K562 (cell line): ENCODE measurements around the gene TBC1D12. TPM values are rescaled to one million over a fixed set of nuclear protein-coding genes. Genes with fewer than 3 reads are reported as not detected.
A peak's percentile ranks its signal among the peaks of the same experiment; 100 is the strongest.

Experiments
- ATAC-seq: fragments of 200-7000 bp; cut with Tn5 transposase; 3 replicates; pipeline ENCODE4 v1.9.1; 2020; ENCODE audit warnings: moderate library complexity
- BruUV-seq: library from RNA; stranded (reverse); fragments of 400-500 nt; replicated peaks from 2 replicates; lab custom pipeline; 2021; lab: Mats Ljungman, UMichigan
- CTCF ChIA-PET: fragments of 300-600 bp; formaldehyde crosslinking; extraction: SDS; loops from one replicate; lab custom pipeline; 2021; ENCODE audit warnings: low intra/inter-chr PET ratio; lab: Yijun Ruan, JAX
- POLR2A ChIA-PET: fragments of 300-600, 350-650 bp; sonication (Branson Sonifier 250); formaldehyde crosslinking; extraction: SDS; loops from one replicate; lab custom pipeline; 2021; ENCODE audit warnings: antibody characterized with exemption, inconsistent platforms; lab: Yijun Ruan, JAX
- DNase-seq, 4 experiments: peaks; one replicate each; pipeline versions ENCODE4 v3.0.0 to v3.0.0-alpha.2; 2011 to 2018; ENCODE audit warnings: low spot score in 3 of 4, mixed read lengths in 3 of 4; ENCODE audit errors: extremely low read depth in 1 of 4
- FAIRE-seq: peaks from 2 replicates; lab custom pipeline; 2011; peaks lifted over from hg19 to GRCh38; lab: Jason Lieb, UNC
- H2AFZ ChIP-seq: 2 replicates; pipeline ENCODE4 v1.6.0; 2011; ENCODE audit warnings: low read depth, low read length, control low read depth, inconsistent platforms
- H3K27ac ChIP-seq: fragments of 200-600 bp; 3 replicates; pipeline ENCODE4 v1.8.0; 2011; ENCODE audit warnings: low read depth, mild to moderate bottlenecking, control low read depth, inconsistent platforms, low read length, moderate library complexity, mixed read lengths; ENCODE audit errors: extremely low read depth
- H3K27me3 ChIP-seq, 2 experiments: fragments of 300-600 bp in 1 of 2; 2 replicates in 1 of 2; 3 replicates in 1 of 2; pipeline versions ENCODE4 v1.6.0 to v1.8.0; 2011; ENCODE audit warnings: inconsistent platforms in 2 of 2, low read length in 2 of 2, mild to moderate bottlenecking in 1 of 2, mixed read lengths in 1 of 2, moderate library complexity in 1 of 2; ENCODE audit not compliant: control insufficient read depth in 2 of 2, insufficient read depth in 2 of 2
- H3K36me3 ChIP-seq: fragments of 300-600 bp; 3 replicates; pipeline ENCODE4 v1.8.0; 2011; ENCODE audit warnings: mild to moderate bottlenecking, low read length, inconsistent platforms; ENCODE audit not compliant: control insufficient read depth, insufficient read depth
- H3K4me1 ChIP-seq, 2 experiments: fragments of 200-600 bp in 1 of 2; replicated peaks in 1 of 2; 2 replicates in 1 of 2; 3 replicates in 1 of 2; pipeline versions ENCODE4 v1.5.1 to v1.8.0; 2011; ENCODE audit warnings: inconsistent platforms in 2 of 2, low read length in 2 of 2, mild to moderate bottlenecking in 1 of 2, mixed read lengths in 1 of 2, moderate library complexity in 1 of 2; ENCODE audit not compliant: control insufficient read depth in 2 of 2, insufficient read depth in 2 of 2
- H3K4me2 ChIP-seq: 2 replicates; pipeline ENCODE4 v1.6.1; 2011; ENCODE audit warnings: low read length, control low read depth, inconsistent platforms, mixed read lengths; ENCODE audit not compliant: insufficient read depth
- H3K4me3 ChIP-seq: fragments of 200-600 bp; sonication (generic), shearing (Covaris generic); 2 replicates; pipeline ENCODE4 v1.5.1; 2016; ENCODE audit warnings: control low read depth, inconsistent platforms
- H3K79me2 ChIP-seq: fragments of 200-600 bp; 3 replicates; pipeline ENCODE4 v1.8.0; 2011; ENCODE audit warnings: low read length, inconsistent platforms; ENCODE audit not compliant: control insufficient read depth, insufficient read depth
- H3K9ac ChIP-seq, 2 experiments: 2 replicates each; pipeline versions ENCODE4 v1.6.0 to v1.6.1; 2011; ENCODE audit warnings: low read depth in 2 of 2, low read length in 2 of 2, control low read depth in 1 of 2, inconsistent platforms in 1 of 2, mild to moderate bottlenecking in 1 of 2, mixed read lengths in 1 of 2; ENCODE audit not compliant: insufficient read depth in 1 of 2
- H3K9me1 ChIP-seq: one replicate; pipeline ENCODE4 v1.6.0; 2011; ENCODE audit warnings: inconsistent platforms, mild to moderate bottlenecking, low read length, moderate library complexity; ENCODE audit not compliant: control insufficient read depth, insufficient read depth
- H3K9me3 ChIP-seq: replicated peaks from 2 replicates; pipeline ENCODE4 v1.5.1; 2011; ENCODE audit warnings: low read depth, low read length, inconsistent platforms; ENCODE audit not compliant: control insufficient read depth, insufficient read depth
- H4K20me1 ChIP-seq: replicated peaks from 2 replicates; pipeline ENCODE4 v1.6.1; 2011; ENCODE audit warnings: low read length, inconsistent platforms, mixed read lengths; ENCODE audit not compliant: control insufficient read depth, insufficient read depth
- ARHGAP35 ChIP-seq: fragments of 450-650 bp; IDR thresholded peaks from 2 replicates; pipeline ENCODE4 v1.6.1; 2018; ENCODE audit not compliant: partially characterized antibody
- ETV5 ChIP-seq: sonication (generic); formaldehyde crosslinking; IDR thresholded peaks from 2 replicates; pipeline ENCODE4 v1.4.0; 2020; ENCODE audit warnings: low read depth, mild to moderate bottlenecking, missing genetic modification reagents
- EZH2 ChIP-seq: IDR thresholded peaks from 2 replicates; pipeline ENCODE4 v1.6.1; 2012; ENCODE audit warnings: low read depth, mild to moderate bottlenecking, inconsistent platforms, low read length, borderline replicate concordance
- FIP1L1 ChIP-seq: fragments of 200-400 bp; formaldehyde crosslinking; IDR thresholded peaks from 2 replicates; pipeline ENCODE4 v1.6.1; 2018; ENCODE audit warnings: mild to moderate bottlenecking, low read depth, low read length; ENCODE audit not compliant: poor library complexity, severe bottlenecking
- HMBOX1 ChIP-seq: sonication (generic); IDR thresholded peaks from 2 replicates; pipeline ENCODE4 v1.6.1; 2016
- MBD2 ChIP-seq: sonication (generic); IDR thresholded peaks from 2 replicates; pipeline ENCODE4 v1.6.1; 2016; ENCODE audit warnings: low read depth, borderline replicate concordance
- MYBL2 ChIP-seq, 2 experiments: fragments of 450-650 bp in 1 of 2; sonication (generic) in 1 of 2; formaldehyde crosslinking in 1 of 2; IDR thresholded peaks; 2 replicates each; pipeline versions ENCODE4 v1.6.1 to v1.8.1; 2017 to 2022; ENCODE audit warnings: borderline replicate concordance in 1 of 2, inconsistent platforms in 1 of 2, low read depth in 1 of 2, mild to moderate bottlenecking in 1 of 2, missing genetic modification reagents in 1 of 2, moderate library complexity in 1 of 2
- PCBP1 ChIP-seq: fragments of 200-400 bp; formaldehyde crosslinking; IDR thresholded peaks from 2 replicates; pipeline ENCODE4 v1.6.1; 2018; ENCODE audit warnings: mild to moderate bottlenecking, low read depth, low read length; ENCODE audit not compliant: poor library complexity, severe bottlenecking
- ZBTB1 ChIP-seq: sonication (generic); formaldehyde crosslinking; IDR thresholded peaks from 2 replicates; pipeline ENCODE4 v1.8.1; 2023; ENCODE audit warnings: missing genetic modification reagents, low read depth, mild to moderate bottlenecking, borderline replicate concordance
- ZKSCAN3 ChIP-seq: fragments of 250-450 bp; sonication (Bioruptor Pico); IDR thresholded peaks from 2 replicates; pipeline ENCODE4 v1.4.0; 2020
- ZNF384 ChIP-seq: IDR thresholded peaks from 2 replicates; pipeline ENCODE4 v1.6.1; 2012; ENCODE audit warnings: low read depth, low read length, improper control_type of control experiment
- WGBS: fragments of 100-300 bp; shearing (Covaris generic); methylation state at CpG from one replicate; pipeline ENCODE4 v1.1.6; 2016; ENCODE audit warnings: low coverage, mixed read lengths; ENCODE audit not compliant: insufficient coverage; ENCODE audit errors: missing lambda C conversion rate; 5-methylcytosine and 5-hydroxymethylcytosine counted together
- in situ Hi-C: fragments of 300-500 bp; cut with MboI; formaldehyde crosslinking; loops from 4 replicates; pipeline ENCODE4 v1.15.0; 2018; ENCODE audit warnings: inconsistent platforms, mixed read lengths
- intact Hi-C: fragments of 100-400 bp; cut with micrococcal nuclease; formaldehyde crosslinking; loops from 2 replicates; pipeline ENCODE4 v1.14.2; 2022
- polyA plus RNA-seq, 8 experiments: library from polyadenylated mRNA; depleted of rRNA in 4 of 8; stranded (reverse) in 5 of 8; unstranded in 3 of 8; fragments of >200 nt; fragmentation: Nextera tagmentation in 2 of 8; fragmentation: Illumina TruSeq in 1 of 8; extraction: Ambion mirVana in 2 of 8; extraction: Trizol in 1 of 8; gene quantifications; 2 replicates each; pipeline versions ENCODE4 v1.2.1 to v1.2.3, GENCODE V29; 2011 to 2014; ENCODE audit warnings: inconsistent platforms in 1 of 8, missing spikeins in 1 of 8
- total RNA-seq, 7 experiments: library from RNA; depleted of rRNA in 6 of 7; stranded (reverse); fragments of >200 nt in 6 of 7; fragmentation: Illumina TruSeq in 2 of 7; extraction: Trizol in 2 of 7; gene quantifications; 2 replicates each; pipeline versions ENCODE4 v1.2.1 to v1.2.3, GENCODE V29; 2011 to 2021; ENCODE audit warnings: low replicate concordance in 1 of 7

The TBC1D12 gene
- total and polyA plus RNA-seq, 9 of the 15 experiments (the other 6 are each of a cell fraction or from before 2014, with no cell fraction given), result 2.1 to 6.7 (median 3.9) TPM

- ATAC-seq (peak; percentile 63; the same call in 2 of the 3 replicates), DNase-seq (peak in 1 of 4 experiments; percentile 18), FAIRE-seq (no peak)
- Histone ChIP-seq H3K4me3 (no peak overlapping the region), H3K27ac (no peak overlapping the region), H3K4me1 (no peaks in the 10 kb centered on the region; a peak in 2 of 5 replicates), H3K9me3 (no peaks in the 10 kb centered on the region), H4K20me1 (no peaks in the 10 kb centered on the region), H3K36me3 (no peaks in the 10 kb centered on the region), H3K9me1 (no peaks in the 10 kb centered on the region), H3K4me2 (no peak overlapping the region), H3K79me2 (no peaks in the 10 kb centered on the region), H2AFZ (no peak overlapping the region), H3K27me3 (no peaks in the 10 kb centered on the region), H3K9ac (no peak overlapping the region)
- BruUV-seq, result no TSS peak
- POLR2A ChIA-PET, result no interaction called here
- TF ChIP-seq EZH2 (no peak), FIP1L1 (no peak), ZNF384 (no peak), HMBOX1 (0 out of 2 replicates have a peak, but pooled peaks have one; percentile 16), ZBTB1 (no peak), ARHGAP35 (no peak)
- CTCF ChIA-PET, result interaction anchor here (0.6 kb wide), 1 partner anchor 251 kb away, joined by 4 read pairs; no protein-coding TSS in a partner anchor
- intact Hi-C loops (no loop called here), in situ Hi-C loops (no loop called here)
These were observed 88.4 kb downstream of the TBC1D12 start for GRCh38 chr10:94490789-94491039.

- FAIRE-seq (no peak), DNase-seq (no peak), ATAC-seq (no peak)
- no peaks in the 10 kb centered on the region; a peak in 1 of 5 replicates for H3K4me1 ChIP-seq
- H3K4me3 ChIP-seq, result no peak overlapping the region
- H3K4me2 ChIP-seq, result no peak overlapping the region
- POLR2A ChIA-PET, result no interaction called here
- no peaks in the 10 kb centered on the region for H3K79me2 ChIP-seq
- H3K9me3 ChIP-seq, result no peaks in the 10 kb centered on the region
- H3K36me3 ChIP-seq, result no peaks in the 10 kb centered on the region
- BruUV-seq, result no TSS peak
- H3K9ac ChIP-seq, result no peak overlapping the region
- intact Hi-C loops, result no loop called here
- H4K20me1 ChIP-seq, result no peaks in the 10 kb centered on the region
- H3K27me3 ChIP-seq, result no peaks in the 10 kb centered on the region
- TF ChIP-seq MYBL2 (IDR thresholded peaks at IDR 0.05; ENCODE audit: low read depth) (no peak), MYBL2 (CRISPR knock-in tag; IDR thresholded peaks at IDR 0.05; ENCODE audit: borderline replicate concordance) (no peak), ZKSCAN3 (CRISPR knock-in tag) (no peak), PCBP1 (no peak), ETV5 (CRISPR knock-in tag) (no peak), MBD2 (no peak)
- no peak overlapping the region for H2AFZ ChIP-seq
- CTCF ChIA-PET, result no interaction called here
- in situ Hi-C loops, result no loop called here
- H3K9me1 ChIP-seq, result no peaks in the 10 kb centered on the region
- H3K27ac ChIP-seq, result no peak overlapping the region
- WGBS, result 15% methylated on average over 2 of the region's 2 CpGs
These were observed 91.1 kb downstream of the TBC1D12 start for GRCh38 chr10:94493463-94493862.
